SW 1271 (cell line): ENCODE measurements around the gene GPRIN3.
"Not testable (repeated sequence)": the region's sequence is repeated elsewhere in the genome, so short reads cannot be mapped to it uniquely, and the experiment has no call there.

Experiments used
- DNase-seq, 2 experiments: peaks; one replicate each; lab custom pipeline; 2025; lab: John Stamatoyannopoulos, UW

Gene GPRIN3

GRCh38 chr4:89312066-89312465 lies 4.5 kb upstream of the GPRIN3 start:
- no peak for DNase-seq

DNA sequence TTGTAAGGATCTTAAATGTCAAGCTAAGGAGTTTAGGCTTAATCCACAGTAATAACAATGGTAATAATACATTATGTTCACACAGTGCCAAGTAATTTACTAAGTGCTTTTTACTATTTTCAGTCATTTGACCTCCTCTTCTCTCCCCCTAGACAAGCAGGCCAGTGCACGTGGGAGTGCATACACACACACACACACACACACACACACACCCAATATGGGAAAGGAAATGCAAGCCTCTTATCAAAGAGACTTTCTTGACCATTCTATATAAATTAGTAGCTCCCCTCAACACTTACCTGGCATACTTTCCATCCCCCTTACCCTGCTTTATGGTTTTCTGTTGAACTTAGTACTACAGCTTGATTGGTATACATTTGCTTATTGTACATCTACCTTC lies 3.8 kb upstream of the GPRIN3 start:
- no peak for DNase-seq

- not testable (repeated sequence) for DNase-seq
These were observed 1.6 kb upstream of the GPRIN3 start for GRCh38 chr4:89309154-89309553.

DNA sequence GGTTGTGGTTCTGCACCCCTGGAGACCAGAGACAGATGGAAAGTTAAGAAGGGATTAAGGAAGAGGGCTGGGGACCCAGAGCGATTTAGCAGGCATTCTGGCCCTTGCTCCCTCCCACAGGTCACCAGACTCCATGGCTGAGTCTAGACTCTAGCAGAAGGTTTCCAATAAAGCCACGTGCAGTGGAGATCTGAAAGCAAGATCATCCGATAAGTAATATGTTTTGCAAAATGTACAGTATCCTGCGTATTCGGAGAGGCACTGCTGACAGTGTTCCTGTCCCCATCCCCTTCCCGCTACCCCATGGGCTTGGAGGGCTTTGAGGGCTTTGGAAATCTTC lies 531 bp upstream of the GPRIN3 start:
- no peak for DNase-seq

- DNase-seq = no peak
These were observed 488 bp downstream of the GPRIN3 start for GRCh38 chr4:89307178-89307445.

DNA sequence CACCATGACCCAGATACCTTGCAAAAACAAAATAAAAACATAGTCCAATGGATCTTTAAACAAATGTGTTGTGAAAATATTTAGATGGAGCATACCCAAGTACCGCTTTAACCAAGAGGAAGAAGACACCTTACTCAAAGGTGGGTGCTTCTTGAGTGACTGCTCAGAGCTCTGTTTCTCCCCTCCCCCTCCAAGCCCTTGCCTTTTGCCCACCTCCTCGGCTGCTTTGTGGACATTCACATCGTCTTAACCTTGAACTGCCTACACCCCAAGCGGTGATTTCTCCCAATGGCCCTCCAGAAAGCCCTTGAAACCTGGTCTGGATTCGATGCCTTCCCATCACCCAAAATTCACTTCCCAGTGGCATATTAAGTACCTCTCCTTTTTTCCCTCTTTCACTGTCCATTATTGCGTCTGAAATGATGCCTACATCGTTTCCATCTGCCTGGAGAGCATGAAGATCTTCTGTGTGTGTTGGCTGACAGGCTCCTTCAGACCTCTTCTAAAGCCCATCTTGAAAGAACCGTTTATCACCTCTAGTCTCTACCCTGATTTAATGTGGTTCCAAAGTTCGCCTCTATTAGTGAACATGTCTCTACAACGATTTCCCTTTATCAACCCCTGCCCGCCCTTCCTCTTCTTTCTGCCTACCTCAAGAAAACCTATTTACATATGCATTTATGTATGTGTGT lies 968 bp downstream of the GPRIN3 start:
- no peak for DNase-seq

DNA sequence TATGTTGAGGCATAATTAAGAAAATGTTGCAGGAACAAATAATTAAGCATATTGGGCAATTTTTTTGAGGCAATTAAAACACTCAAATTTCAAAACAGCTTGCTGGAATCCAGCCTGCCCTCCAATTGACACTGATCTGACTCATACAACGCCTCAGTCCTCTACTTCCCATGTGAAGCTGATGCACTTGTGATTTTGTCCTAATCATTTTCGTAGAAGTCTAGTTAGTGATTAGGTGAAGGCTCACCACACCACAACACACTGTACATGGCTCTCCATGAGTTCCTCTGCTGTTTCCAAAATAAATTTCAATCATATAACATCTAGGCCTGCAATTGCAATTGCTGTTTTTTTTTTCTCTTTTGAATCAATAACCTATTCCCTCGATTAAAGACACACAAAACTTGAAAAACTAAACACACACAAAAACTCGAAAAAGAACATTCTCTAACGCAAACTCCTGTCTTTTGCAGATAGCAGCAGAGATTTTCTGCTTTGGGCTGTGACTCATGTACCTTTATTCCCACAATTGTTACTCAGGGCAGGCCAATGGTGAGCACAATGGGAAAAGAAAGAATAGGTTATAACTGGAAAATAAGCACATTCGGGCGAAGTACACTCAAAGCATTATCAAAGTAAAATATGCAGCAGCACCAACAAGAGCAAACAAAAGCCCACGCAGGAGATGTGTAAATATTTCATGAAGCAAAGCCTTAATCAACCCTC lies 1.7 kb downstream of the GPRIN3 start:
- DNase-seq = no peak

DNA sequence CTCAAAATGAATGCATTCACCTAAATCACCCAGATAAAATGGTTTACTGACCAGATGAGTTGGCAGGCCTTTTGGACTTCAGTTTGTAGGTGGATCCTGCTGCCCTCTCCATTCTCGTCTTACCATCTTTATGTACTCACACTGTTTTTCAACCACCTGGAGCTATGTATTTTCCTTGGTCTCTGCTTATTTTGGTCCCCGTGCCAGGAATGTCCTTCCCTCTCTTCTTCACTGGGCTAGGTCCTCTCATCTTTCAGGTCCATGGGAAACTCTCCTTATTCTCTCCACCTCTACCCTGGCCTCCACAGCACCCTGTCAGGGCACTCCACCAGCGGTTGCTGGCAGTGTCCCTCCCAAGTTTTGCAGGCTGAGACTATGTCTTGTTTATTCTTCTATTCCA lies 2.6 kb downstream of the GPRIN3 start:
- DNase-seq = no peak

DNA sequence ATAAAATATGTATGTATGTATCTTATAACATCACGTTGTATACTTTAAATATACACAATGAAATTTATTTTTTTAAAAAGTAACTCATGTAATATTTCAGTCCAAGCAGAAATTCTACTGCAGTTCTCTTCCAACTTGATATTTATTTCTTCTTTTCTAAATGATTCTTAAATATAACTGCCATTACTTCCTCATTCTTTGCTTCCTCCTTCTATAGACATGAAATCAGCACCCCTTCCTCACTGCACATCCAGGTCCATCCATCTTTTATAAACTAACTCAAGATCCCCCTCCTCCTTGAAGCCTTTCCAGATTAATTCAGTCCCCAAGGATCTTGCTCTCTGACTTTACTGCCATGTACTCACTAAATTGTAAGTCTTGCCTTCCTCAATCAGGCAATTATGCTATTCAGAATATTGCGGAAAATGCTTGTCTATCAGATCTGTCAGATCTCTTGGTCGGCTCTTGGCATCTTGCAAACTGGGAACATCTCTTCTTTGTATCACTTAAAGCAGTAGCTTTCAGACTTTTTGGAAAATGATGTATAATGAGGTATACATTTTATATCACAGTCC lies 3.7 kb downstream of the GPRIN3 start:
- DNase-seq = no peak

DNA sequence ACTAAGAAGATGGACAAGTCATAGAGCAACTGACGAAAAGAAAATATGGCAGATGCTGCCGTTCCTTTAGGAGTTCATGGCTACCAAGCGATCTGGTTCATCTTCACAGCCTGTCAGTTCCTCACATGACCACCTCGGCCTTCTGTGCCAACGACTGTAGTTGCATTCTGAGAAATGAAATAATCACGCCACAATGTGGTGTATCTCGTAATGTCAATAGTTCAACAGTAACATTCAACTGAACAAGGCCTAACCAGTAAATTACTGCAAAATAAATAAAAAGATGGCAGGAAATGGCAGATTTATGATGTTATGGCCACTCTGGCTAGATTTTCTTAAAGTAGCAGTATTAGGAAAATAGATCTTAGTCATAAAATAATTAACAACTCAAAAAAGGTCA lies 4.4 kb downstream of the GPRIN3 start:
- DNase-seq = no peak

DNA sequence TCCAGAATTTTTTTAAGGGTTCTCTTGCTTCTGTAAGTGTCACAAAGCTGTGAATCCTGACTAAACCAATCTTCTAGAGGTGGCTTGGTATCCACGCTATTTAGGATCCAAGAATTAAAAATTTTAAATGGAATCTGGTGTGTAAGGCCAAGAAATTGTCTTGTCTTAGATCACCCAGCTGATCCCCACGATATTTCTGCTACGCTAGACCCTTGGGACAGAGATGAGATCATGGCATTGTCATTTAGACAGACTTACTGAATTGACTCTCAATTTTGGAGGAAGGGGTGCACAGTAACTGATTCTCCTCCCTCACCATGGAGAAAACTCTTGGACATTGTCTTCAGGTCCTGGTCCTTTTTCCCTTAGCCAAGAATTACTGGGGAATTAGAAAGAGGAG lies 5.7 kb downstream of the GPRIN3 start:
- no peak for DNase-seq

- no peak for DNase-seq
These were observed 6.6 kb downstream of the GPRIN3 start for GRCh38 chr4:89301003-89301402.

- no peak for DNase-seq
These were observed 7.1 kb downstream of the GPRIN3 start for GRCh38 chr4:89300499-89300898.

DNA sequence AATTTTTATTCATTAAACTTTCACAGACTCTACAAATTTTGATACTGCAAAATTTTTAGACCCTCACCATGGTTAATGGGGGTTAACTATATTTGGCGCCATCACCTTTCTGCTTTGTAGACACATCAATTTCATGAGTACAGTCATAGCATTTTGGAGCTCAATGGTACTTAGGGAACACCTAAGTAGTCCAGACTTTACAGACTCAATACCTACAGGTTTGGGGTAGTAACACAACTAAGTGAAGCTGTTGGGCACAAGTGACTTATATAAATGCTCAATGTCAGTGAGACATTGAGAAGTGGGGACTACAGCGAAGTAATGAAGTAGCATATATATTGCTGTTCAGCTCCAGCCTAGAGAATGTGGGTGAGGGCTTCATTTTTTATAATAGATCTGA lies 7.5 kb downstream of the GPRIN3 start:
- no peak for DNase-seq

GRCh38 chr4:89299153-89299791 lies 8.3 kb downstream of the GPRIN3 start:
- no peak for DNase-seq

- DNase-seq = no peak
These were observed 8.8 kb downstream of the GPRIN3 start for GRCh38 chr4:89298788-89299152.

DNA sequence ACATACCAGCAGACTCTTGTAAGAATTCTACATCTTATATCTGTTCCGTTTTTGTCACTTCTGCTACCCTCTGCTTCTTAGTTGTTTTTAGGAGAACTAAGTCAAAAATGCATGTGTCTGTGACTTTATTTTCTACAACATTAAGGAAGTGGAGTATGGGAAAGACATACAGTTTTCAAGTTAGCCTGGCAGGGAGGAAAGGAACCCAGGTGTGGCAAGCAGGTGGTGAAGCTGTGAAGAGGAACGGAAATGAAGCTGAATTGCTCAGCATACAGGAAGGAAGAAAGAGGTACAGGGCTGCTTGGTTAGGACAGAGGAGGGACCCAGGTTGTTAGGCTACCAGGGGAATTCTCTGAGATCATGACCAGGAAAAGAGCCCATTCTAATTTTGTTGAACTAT lies 9.4 kb downstream of the GPRIN3 start:
- no peak for DNase-seq

GRCh38 chr4:89296896-89297295 lies 10.7 kb downstream of the GPRIN3 start:
- DNase-seq = no peak

GRCh38 chr4:89296399-89296798 lies 11.2 kb downstream of the GPRIN3 start:
- no peak for DNase-seq

DNA sequence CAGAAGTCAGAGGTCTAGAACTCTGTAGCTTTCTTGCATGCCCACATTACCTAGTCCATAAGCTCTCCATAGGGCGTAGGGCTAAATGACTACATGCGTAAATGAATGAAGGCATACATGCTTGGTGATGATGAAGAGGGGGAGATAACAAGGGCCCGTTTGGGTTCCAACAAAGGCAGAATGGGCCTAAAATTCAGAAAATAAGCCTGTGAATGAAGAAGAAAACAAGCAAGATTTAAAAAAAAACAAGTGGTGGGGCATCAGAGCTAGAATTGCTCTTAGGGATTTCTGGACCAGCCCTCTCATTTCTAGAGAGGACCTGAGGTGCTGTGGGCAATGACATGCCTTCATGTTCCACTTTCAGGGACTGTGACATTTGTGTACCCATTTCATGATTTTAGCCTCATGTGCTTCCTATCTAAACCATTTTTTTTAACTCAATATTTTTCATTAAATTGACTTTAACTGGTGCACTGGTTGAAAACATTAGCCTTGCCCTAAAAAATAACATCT lies 12.1 kb downstream of the GPRIN3 start:
- DNase-seq = no peak

DNA sequence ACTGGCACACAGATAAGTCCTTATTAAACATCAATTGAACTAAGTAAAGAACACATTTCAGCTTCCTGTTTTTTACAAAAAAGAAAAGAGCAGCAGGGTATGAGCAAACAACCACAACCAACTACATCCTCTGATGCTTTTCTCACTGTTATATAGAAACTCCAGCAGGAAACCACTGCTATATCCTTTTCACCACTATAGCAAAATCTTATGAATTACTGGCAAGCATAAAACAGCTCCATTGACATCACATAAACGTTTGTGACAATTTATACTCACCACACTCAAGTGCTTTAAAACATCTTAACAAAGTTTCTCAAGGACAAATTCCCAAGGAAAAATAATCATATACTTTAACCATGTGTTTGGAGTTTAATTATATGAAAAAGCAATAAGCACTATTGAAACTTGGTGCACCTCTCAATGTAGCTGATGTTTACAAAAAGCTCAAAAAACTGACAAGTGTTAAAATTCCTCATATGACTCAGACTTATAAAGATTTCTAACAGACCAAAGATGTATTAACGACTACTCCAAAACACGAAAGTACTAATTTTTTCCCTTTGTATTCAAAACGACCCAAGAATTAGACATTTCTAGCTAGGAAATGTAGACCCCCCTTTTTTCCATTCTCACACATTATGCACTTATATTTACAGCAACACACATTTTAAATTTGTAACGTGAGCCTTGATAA lies 12.9 kb downstream of the GPRIN3 start:
- no peak for DNase-seq

DNA sequence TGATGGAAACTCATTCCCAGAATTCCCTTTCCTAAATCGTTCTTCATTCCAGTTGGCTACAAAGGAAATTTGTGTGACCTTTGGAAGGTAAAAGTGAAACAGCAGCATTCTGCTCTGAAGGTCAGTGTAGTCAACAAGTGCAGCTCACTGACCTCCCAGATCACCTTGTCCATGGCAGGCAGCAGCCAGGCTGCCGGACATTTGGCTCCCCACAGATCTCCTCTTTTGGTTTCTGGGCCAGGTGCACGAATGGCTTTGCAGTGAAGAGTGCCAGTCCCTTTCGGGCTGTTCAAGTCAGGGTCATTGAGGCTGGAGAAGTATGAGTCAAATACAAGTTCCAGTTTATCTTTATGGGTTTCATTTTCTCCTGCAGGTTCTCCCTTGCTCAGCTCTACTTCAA lies 14.3 kb downstream of the GPRIN3 start:
- DNase-seq = no peak
